A673 (cell line): ENCODE measurements around the gene DHODH.
A peak's percentile ranks its signal among the peaks of the same experiment; 100 is the strongest.

ENCODE experiments used
- CTCF ChIP-seq: fragments of 300-800, 200-600 bp; sonication (generic); conservative IDR thresholded peaks from 2 replicates; pipeline ENCODE4 v1.5.1; 2017; ENCODE audit warnings: low read depth, mild to moderate bottlenecking, antibody characterized with exemption, low read length, moderate library complexity, mixed read lengths
- EZH2 ChIP-seq: fragments of 200-600 bp; sonication (generic); IDR thresholded peaks from 2 replicates; pipeline ENCODE4 v1.6.1; 2017; ENCODE audit warnings: borderline replicate concordance, low read depth, mild to moderate bottlenecking, mixed read lengths, antibody characterized with exemption, low read length; ENCODE audit not compliant: poor library complexity, severe bottlenecking

- peak; percentile 66 for TF ChIP-seq CTCF
- TF ChIP-seq EZH2 = no peak
These were observed 58.2 kb downstream of the DHODH start for GRCh38 chr16:72066747-72067146.
